Measurements from ENCODE around the gene SGMS1.
A peak's percentile ranks its signal among the peaks of the same experiment; 100 is the strongest.

SGMS1 gene

DNA sequence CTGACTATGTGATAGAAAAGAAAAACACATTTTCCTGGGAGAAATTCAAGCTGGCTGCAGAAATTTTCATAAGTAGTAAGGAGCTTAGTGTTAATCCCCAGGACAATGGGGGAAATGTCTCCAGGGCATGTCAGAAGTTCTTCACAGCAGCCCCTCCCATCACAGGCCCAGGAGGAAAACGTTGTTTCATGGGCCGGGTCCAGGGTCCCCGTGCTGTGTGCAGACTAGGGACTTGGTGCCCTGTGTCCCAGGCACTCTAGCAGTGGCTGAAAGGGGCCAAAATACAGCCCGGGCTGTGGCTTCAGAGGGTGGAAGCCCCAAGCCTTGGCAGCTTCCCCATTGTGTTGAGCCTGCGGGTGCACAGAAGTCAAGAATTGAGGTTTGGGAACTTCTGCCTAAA lies 273.4 kb downstream of the SGMS1 start:
- TF ChIP-seq CTCF (IDR thresholded peaks at IDR 0.05; ENCODE audit: low read depth, low read length, missing control alignments), result no peak
- H3K4me3 ChIP-seq (ENCODE audit: low read depth, low read length), result no peak overlapping the region
- DNase-seq (ENCODE audit: low read depth), result no peak

DNA sequence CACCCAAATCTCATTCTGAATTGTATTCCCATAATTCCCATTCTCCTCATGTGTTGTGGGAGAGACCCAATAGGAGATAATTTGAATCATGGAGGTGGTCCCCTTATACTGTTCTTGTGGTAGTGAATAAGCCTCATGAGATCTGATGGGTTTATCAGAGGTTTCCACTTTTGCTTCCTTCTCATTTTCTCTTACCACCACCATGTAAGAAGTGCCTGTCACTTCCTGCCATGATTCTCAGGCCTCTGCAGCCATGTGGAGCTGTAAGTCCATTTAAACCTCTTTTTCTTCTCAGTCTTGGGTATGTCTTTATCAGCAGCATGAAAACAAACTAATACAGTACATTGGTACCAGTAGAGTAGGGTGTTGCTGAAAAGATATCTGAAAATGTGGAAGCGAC lies 274.2 kb downstream of the SGMS1 start:
- H3K4me3 ChIP-seq (ENCODE audit: low read depth, low read length), result no peak overlapping the region
- DNase-seq (ENCODE audit: low read depth), result no peak
- TF ChIP-seq CTCF (IDR thresholded peaks at IDR 0.05; ENCODE audit: low read depth, low read length, missing control alignments), result no peak

GRCh38 chr10:50347394-50347802 lies 276.4 kb downstream of the SGMS1 start:
- no peak overlapping the region for H3K4me3 ChIP-seq (ENCODE audit: low read depth, low read length)
- no peak for TF ChIP-seq CTCF (IDR thresholded peaks at IDR 0.05; ENCODE audit: low read depth, low read length, missing control alignments)
- DNase-seq (ENCODE audit: low read depth), result peak; percentile 38

GRCh38 chr10:50346942-50347341 lies 276.8 kb downstream of the SGMS1 start:
- H3K4me3 ChIP-seq (ENCODE audit: low read depth, low read length), result no peak overlapping the region
- no peak for TF ChIP-seq CTCF (IDR thresholded peaks at IDR 0.05; ENCODE audit: low read depth, low read length, missing control alignments)
- DNase-seq (ENCODE audit: low read depth), result no peak

DNA sequence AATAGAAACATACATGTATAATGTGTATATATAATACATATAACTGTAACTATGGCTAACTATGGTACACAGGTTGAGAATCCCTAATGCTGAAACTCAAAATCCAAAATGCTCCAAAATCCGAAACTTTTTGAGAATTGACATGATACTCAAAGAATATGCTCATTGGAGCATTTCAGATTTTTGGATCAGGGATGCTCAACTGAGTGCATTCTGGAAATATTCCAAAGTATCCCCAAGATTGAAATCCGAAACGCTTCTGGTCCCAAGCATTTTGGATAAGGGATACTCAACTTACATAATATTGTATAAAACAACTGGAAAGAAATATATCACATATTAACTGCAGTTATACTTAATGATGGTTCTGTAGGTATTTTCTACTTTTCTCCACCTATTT lies 278.2 kb downstream of the SGMS1 start:
- TF ChIP-seq CTCF (IDR thresholded peaks at IDR 0.05; ENCODE audit: low read depth, low read length, missing control alignments), result no peak
- no peak overlapping the region for H3K4me3 ChIP-seq (ENCODE audit: low read depth, low read length)
- no peak for DNase-seq (ENCODE audit: low read depth)

DNA sequence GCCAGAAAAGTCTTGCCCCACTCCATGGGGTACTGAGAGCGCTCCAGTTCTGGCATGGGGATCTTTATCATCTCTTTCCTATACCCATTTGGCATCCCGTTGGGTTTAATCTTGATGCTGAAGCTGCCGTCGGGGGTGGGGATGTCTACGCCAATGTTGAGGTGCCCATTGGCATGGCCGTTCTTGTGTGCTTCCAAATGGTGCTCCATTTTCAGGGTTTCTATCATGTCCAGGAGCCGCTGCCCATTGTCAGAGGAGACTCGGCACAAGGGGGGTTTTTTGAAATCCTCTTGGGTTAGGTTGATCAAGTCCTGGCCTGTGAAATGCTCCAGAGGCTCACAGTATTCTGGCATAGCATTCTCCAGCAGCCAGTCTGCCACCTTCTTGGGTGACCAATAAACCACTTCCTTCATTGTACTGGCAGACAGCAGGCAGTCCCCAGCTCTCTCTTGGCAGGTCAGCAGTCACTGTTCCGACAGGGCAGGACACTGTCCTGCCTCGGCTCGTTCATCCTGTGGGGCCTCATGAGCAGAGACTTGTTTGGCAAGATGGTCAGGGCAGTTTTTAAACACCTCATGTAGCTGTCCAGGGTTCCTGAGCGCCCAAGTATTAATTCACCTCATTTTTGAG lies 279.9 kb downstream of the SGMS1 start:
- TF ChIP-seq CTCF (IDR thresholded peaks at IDR 0.05; ENCODE audit: low read depth, low read length, missing control alignments), result no peak
- no peak for DNase-seq (ENCODE audit: low read depth)
- no peak overlapping the region for H3K4me3 ChIP-seq (ENCODE audit: low read depth, low read length)

DNA sequence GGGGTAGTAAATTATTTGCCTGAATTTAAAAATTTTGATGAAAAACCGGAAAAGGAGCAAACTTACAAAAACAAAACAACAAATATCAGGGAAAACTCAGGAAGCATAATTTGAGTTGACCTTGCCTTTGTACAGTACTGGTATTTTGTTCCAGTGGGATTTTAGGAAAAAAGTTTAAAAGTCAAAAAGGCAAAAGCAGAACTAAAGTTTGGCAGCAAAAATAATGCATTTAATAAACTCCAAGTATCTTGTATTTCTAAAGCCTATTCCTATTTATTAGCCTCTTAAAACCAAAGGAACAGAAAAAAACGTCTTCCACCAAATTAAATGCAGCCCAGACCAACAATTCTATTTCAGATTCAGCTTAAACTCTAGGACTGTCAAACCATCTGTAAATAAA lies 281.8 kb downstream of the SGMS1 start:
- no peak overlapping the region for H3K4me3 ChIP-seq (ENCODE audit: low read depth, low read length)
- DNase-seq (ENCODE audit: low read depth), result no peak
- TF ChIP-seq CTCF (IDR thresholded peaks at IDR 0.05; ENCODE audit: low read depth, low read length, missing control alignments), result no peak
